Measurements from ENCODE around the gene MSH5.
A peak's percentile ranks its signal among the peaks of the same experiment; 100 is the strongest.
"Not testable (repeated sequence)": the region's sequence is repeated elsewhere in the genome, so short reads cannot be mapped to it uniquely, and the experiment has no call there.

Gene MSH5

DNA sequence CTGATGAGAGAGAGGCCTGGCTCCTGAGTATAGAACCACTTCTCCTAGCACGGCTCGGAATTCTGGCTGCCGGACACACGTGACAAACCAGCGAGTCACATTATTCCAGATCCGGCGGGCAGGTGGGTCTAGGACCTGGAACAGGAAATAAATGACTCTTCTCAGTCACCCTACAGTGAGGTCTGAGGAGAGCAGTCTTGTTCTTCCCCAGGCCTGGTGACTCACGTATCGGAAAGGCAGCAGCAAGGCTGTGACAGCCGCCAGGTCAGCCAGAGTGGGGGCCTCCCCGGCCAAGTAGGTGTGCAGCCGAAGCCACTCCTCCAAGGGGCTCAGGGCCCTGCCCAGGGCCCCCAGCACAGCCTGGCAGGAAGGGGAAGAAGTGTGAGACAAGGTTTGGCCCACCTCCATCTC is 53.0 kb downstream of the MSH5 start:
- Histone ChIP-seq H4K20me1 (ENCODE audit: low read depth, low read length) (peaks cover 4% of the 10 kb centered on the region; the same call in 1 of the 2 replicates), H3F3A (ENCODE audit: insufficient read depth) (peaks cover 52% of the 10 kb centered on the region), H3K79me2 (ENCODE audit: insufficient read depth, low read length) (peaks cover 32% of the 10 kb centered on the region), H3K9me3 (ENCODE audit: insufficient read depth, low read length) (no peaks in the 10 kb centered on the region), H3K9me2 (replicated peaks; ENCODE audit: insufficient read depth, low read length) (no peaks in the 10 kb centered on the region), H3K9ac (ENCODE audit: low read length) (no peak overlapping the region; the same call in 1 of the 2 replicates), H3K4me3 (ENCODE audit: insufficient read depth, low read length, poor library complexity, severe bottlenecking) (no peak overlapping the region), H3K36me3 (ENCODE audit: low read length) (peaks cover 20% of the 10 kb centered on the region), H3K27ac (ENCODE audit: low read depth, low read length) (0 out of 2 replicates have a peak overlapping the region, but pooled peaks have one; percentile 2), H3K27me3 (ENCODE audit: low read length) (no peaks in the 10 kb centered on the region), H2AFZ (ENCODE audit: low read depth, low read length, severe bottlenecking) (no peak overlapping the region), H3K4me2 (ENCODE audit: low read depth, low read length, poor library complexity, severe bottlenecking) (peak overlapping the region; percentile 2)
- no peak for TF ChIP-seq EZH2phosphoT487 (conservative IDR thresholded peaks at IDR 0.05; ENCODE audit: low read length)
- TF ChIP-seq, protein P1, sequence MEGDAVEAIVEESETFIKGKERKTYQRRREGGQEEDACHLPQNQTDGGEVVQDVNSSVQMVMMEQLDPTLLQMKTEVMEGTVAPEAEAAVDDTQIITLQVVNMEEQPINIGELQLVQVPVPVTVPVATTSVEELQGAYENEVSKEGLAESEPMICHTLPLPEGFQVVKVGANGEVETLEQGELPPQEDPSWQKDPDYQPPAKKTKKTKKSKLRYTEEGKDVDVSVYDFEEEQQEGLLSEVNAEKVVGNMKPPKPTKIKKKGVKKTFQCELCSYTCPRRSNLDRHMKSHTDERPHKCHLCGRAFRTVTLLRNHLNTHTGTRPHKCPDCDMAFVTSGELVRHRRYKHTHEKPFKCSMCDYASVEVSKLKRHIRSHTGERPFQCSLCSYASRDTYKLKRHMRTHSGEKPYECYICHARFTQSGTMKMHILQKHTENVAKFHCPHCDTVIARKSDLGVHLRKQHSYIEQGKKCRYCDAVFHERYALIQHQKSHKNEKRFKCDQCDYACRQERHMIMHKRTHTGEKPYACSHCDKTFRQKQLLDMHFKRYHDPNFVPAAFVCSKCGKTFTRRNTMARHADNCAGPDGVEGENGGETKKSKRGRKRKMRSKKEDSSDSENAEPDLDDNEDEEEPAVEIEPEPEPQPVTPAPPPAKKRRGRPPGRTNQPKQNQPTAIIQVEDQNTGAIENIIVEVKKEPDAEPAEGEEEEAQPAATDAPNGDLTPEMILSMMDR (IDR thresholded peaks at IDR 0.05; ENCODE audit: insufficient read depth, low read length, poor library complexity, severe bottlenecking): no peak

DNA sequence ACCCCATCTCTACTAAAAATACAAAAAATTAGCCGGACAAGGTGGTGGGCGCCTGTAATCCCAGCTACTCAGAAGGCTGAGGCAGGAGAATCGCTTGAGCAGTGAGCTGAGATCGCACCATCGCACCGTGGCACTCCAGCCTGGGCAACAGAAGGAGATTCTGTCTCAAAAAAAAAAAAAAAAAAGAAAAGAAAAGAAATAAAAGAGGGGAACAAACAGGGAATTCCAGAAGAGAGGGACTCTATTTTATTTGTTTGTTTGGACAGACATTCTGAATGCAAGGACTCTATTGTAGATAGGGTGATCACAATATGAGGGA is 54.1 kb downstream of the MSH5 start:
- not testable (repeated sequence) for H4K20me1 ChIP-seq (ENCODE audit: low read depth, low read length); H3K27me3 ChIP-seq (ENCODE audit: low read length); H3K9me2 ChIP-seq (replicated peaks; ENCODE audit: insufficient read depth, low read length); H2AFZ ChIP-seq (ENCODE audit: low read depth, low read length, severe bottlenecking); H3K9me3 ChIP-seq (ENCODE audit: insufficient read depth, low read length)
- Histone ChIP-seq H3K9ac (ENCODE audit: low read length) (peak overlapping the region; percentile 94), H3K4me3 (ENCODE audit: insufficient read depth, low read length, poor library complexity, severe bottlenecking) (peak overlapping the region; percentile 77), H3K27ac (ENCODE audit: low read depth, low read length) (peak overlapping the region; percentile 66), H3K4me2 (ENCODE audit: low read depth, low read length, poor library complexity, severe bottlenecking) (peak overlapping the region; percentile 83), H3F3A (ENCODE audit: insufficient read depth) (peaks cover 57% of the 10 kb centered on the region), H3K36me3 (ENCODE audit: low read length) (peaks cover 15% of the 10 kb centered on the region), H3K79me2 (ENCODE audit: insufficient read depth, low read length) (peaks cover 32% of the 10 kb centered on the region)

DNA sequence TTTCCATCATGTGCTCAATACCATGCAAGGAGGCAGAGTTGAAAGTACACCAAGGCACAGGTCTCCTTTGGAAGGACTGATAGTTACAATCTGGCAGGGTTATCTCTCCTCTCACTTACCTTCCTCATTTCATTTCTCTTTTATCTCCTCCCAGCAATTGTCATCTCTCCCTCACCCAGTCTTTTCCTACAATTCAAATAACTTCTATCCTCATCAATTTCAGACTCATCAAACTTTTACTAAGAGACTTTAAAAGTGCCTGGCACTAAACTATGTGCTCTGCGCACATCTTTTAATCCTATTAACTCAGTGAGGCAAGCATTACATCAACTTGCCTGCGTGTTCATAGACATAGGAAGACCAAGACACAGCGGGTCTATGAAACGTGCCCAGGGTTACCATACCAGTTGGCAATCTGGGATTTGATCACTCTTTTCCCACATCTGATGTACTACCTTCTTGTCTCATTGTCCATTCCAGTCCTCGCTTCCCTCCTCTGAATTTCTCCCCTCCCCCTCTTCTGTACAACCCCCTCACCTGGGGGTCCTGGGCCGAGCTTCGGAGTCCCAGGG is 54.6 kb downstream of the MSH5 start:
- H3K9ac ChIP-seq (ENCODE audit: low read length): peak overlapping the region; percentile 94
- H3F3A ChIP-seq (ENCODE audit: insufficient read depth): peaks cover 52% of the 10 kb centered on the region
- peak overlapping the region; percentile 8 for H2AFZ ChIP-seq (ENCODE audit: low read depth, low read length, severe bottlenecking)
- peaks cover 12% of the 10 kb centered on the region for H3K36me3 ChIP-seq (ENCODE audit: low read length)
- peak overlapping the region; percentile 83 for H3K4me2 ChIP-seq (ENCODE audit: low read depth, low read length, poor library complexity, severe bottlenecking)
- H3K27ac ChIP-seq (ENCODE audit: low read depth, low read length): peak overlapping the region; percentile 66
- H3K9me2 ChIP-seq (replicated peaks; ENCODE audit: insufficient read depth, low read length): no peaks in the 10 kb centered on the region
- TF ChIP-seq EZH2phosphoT487 (conservative IDR thresholded peaks at IDR 0.05; ENCODE audit: low read length): no peak
- TF ChIP-seq, protein P1 (IDR thresholded peaks at IDR 0.05; ENCODE audit: insufficient read depth, low read length, poor library complexity, severe bottlenecking): no peak
- no peaks in the 10 kb centered on the region for H3K9me3 ChIP-seq (ENCODE audit: insufficient read depth, low read length)
- peak overlapping the region; percentile 77 for H3K4me3 ChIP-seq (ENCODE audit: insufficient read depth, low read length, poor library complexity, severe bottlenecking)
- H3K79me2 ChIP-seq (ENCODE audit: insufficient read depth, low read length): peaks cover 32% of the 10 kb centered on the region
- no peaks in the 10 kb centered on the region for H4K20me1 ChIP-seq (ENCODE audit: low read depth, low read length)
- no peaks in the 10 kb centered on the region for H3K27me3 ChIP-seq (ENCODE audit: low read length)

DNA sequence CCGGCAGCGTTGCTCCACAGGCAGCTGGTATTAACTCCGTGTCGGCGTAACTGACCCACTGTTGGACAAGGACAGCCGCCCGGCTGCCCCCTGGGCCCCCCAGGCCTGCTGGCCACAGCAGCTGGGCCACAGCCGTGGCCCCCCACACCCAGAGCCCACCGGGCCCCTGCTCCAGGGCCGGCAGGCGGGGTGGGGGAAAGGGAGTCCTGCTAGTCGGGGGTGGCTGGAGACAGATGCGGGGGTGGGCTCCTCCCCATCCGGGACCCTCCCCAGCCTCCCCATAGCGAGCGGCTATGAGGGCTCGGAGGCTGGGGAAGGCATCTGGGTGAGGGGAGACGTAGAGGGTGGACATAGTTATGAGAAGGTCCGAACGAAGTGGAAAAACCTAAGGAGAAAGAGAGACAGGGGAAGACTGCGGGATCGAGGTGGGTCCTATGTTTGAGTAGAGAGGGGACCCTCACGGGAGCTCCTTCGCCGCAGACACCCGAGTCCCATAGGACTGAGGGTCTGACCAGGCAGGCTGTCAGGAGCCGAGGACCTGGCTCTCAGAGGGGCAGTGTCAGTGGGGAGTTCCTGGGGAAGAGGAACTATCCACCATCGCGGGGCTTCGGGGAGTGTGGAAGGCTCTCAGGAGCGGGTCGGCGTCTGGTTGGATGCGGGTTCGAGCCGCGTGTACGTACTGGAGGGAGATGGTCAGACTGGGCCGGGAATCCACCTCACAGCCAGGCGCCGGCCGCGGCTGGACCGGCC is 55.2 kb downstream of the MSH5 start:
- H3K27me3 ChIP-seq (ENCODE audit: low read length): no peaks in the 10 kb centered on the region
- no peaks in the 10 kb centered on the region for H4K20me1 ChIP-seq (ENCODE audit: low read depth, low read length)
- H3K9me2 ChIP-seq (replicated peaks; ENCODE audit: insufficient read depth, low read length): no peaks in the 10 kb centered on the region
- TF ChIP-seq EZH2phosphoT487 (conservative IDR thresholded peaks at IDR 0.05; ENCODE audit: low read length): no peak
- TF ChIP-seq, protein P1 (IDR thresholded peaks at IDR 0.05; ENCODE audit: insufficient read depth, low read length, poor library complexity, severe bottlenecking): no peak
- H3K36me3 ChIP-seq (ENCODE audit: low read length): peaks cover 11% of the 10 kb centered on the region
- peak overlapping the region; percentile 66 for H3K27ac ChIP-seq (ENCODE audit: low read depth, low read length)
- H3K4me3 ChIP-seq (ENCODE audit: insufficient read depth, low read length, poor library complexity, severe bottlenecking): peak overlapping the region; percentile 77
- H3F3A ChIP-seq (ENCODE audit: insufficient read depth): peaks cover 54% of the 10 kb centered on the region
- H3K9me3 ChIP-seq (ENCODE audit: insufficient read depth, low read length): no peaks in the 10 kb centered on the region
- peak overlapping the region; percentile 94 for H3K9ac ChIP-seq (ENCODE audit: low read length)
- H3K79me2 ChIP-seq (ENCODE audit: insufficient read depth, low read length): peaks cover 36% of the 10 kb centered on the region
- H3K4me2 ChIP-seq (ENCODE audit: low read depth, low read length, poor library complexity, severe bottlenecking): peak overlapping the region; percentile 83
- peak overlapping the region; percentile 8 for H2AFZ ChIP-seq (ENCODE audit: low read depth, low read length, severe bottlenecking)

Data from SU-DHL-6 (cell line).